ENCODE data around the gene SV2B. TPM values are rescaled to one million over a fixed set of nuclear protein-coding genes. Genes with fewer than 3 reads are reported as not detected.

Gene SV2B
- total RNA-seq, 1 experiment from 2014 or later, result 0.44 TPM

GRCh38 chr15:91228383-91228782 is 128.3 kb downstream of the SV2B start:
- Mint-ChIP-seq H3K36me3 (ENCODE audit: insufficient read depth, unreplicated experiment) (no peaks in the 10 kb centered on the region), H3K4me1 (ENCODE audit: insufficient read depth, unreplicated experiment) (no peaks in the 10 kb centered on the region), H3K27me3 (ENCODE audit: insufficient read depth, unreplicated experiment) (peaks cover 56% of the 10 kb centered on the region), H3K9me3 (ENCODE audit: unreplicated experiment) (no peaks in the 10 kb centered on the region), H3K4me3 (ENCODE audit: unreplicated experiment) (no peak overlapping the region), H3K27ac (ENCODE audit: low read depth, unreplicated experiment) (no peak overlapping the region)
- BruUV-seq (replicated peaks), result no TSS peak
- POLR2A ChIA-PET, result no interaction called here
- CTCF ChIA-PET, result interaction anchor here (1.2 to 5.4 kb wide), 2 partner anchors 43 to 172 kb away, joined by 3 to 109 read pairs; no protein-coding TSS in a partner anchor
- intact Hi-C loops (cut with micrococcal nuclease), result no loop called here
- DNase-seq (ENCODE audit: unreplicated experiment), result no peak
- TF ChIP-seq CTCF (IDR thresholded peaks at IDR 0.05; ENCODE audit: unreplicated experiment), result no peak

GRCh38 chr15:91228890-91229289 is 128.8 kb downstream of the SV2B start:
- no peak for TF ChIP-seq CTCF (IDR thresholded peaks at IDR 0.05; ENCODE audit: unreplicated experiment)
- Mint-ChIP-seq H3K4me3 (ENCODE audit: unreplicated experiment) (no peak overlapping the region), H3K36me3 (ENCODE audit: insufficient read depth, unreplicated experiment) (no peaks in the 10 kb centered on the region), H3K9me3 (ENCODE audit: unreplicated experiment) (no peaks in the 10 kb centered on the region), H3K27me3 (ENCODE audit: insufficient read depth, unreplicated experiment) (peaks cover 53% of the 10 kb centered on the region), H3K4me1 (ENCODE audit: insufficient read depth, unreplicated experiment) (no peaks in the 10 kb centered on the region), H3K27ac (ENCODE audit: low read depth, unreplicated experiment) (no peak overlapping the region)
- ChIA-PET POLR2A (no interaction called here), CTCF (interaction anchor here (5.4 kb wide), 1 partner anchor 172 kb away, joined by 109 read pairs; no protein-coding TSS in a partner anchor)
- BruUV-seq (replicated peaks), result no TSS peak
- intact Hi-C loops (cut with micrococcal nuclease), result no loop called here
- no peak for DNase-seq (ENCODE audit: unreplicated experiment)

GRCh38 chr15:91231703-91232102 is 131.6 kb downstream of the SV2B start:
- POLR2A ChIA-PET, result interaction anchor here (1.0 kb wide), 1 partner anchor 177 kb away, joined by 3 read pairs; no protein-coding TSS in a partner anchor
- CTCF ChIA-PET, result interaction anchor here (0.6 to 2.8 kb wide), 4 partner anchors 16 to 277 kb away, joined by 3 to 12 read pairs (median 7); partner anchors contain the start of gene RCCD1
- no peak for DNase-seq (ENCODE audit: unreplicated experiment)
- Mint-ChIP-seq H3K27ac (ENCODE audit: low read depth, unreplicated experiment) (no peak overlapping the region), H3K27me3 (ENCODE audit: insufficient read depth, unreplicated experiment) (peaks cover 63% of the 10 kb centered on the region), H3K4me1 (ENCODE audit: insufficient read depth, unreplicated experiment) (no peaks in the 10 kb centered on the region), H3K9me3 (ENCODE audit: unreplicated experiment) (no peaks in the 10 kb centered on the region), H3K36me3 (ENCODE audit: insufficient read depth, unreplicated experiment) (no peaks in the 10 kb centered on the region), H3K4me3 (ENCODE audit: unreplicated experiment) (no peak overlapping the region)
- BruUV-seq (replicated peaks), result no TSS peak
- TF ChIP-seq CTCF (IDR thresholded peaks at IDR 0.05; ENCODE audit: unreplicated experiment), result no peak
- intact Hi-C loops (cut with micrococcal nuclease), result no loop called here

- ChIA-PET POLR2A (no interaction called here), CTCF (interaction anchor here (1.0 to 2.1 kb wide), 3 partner anchors 9 to 279 kb away, joined by 5 to 9 read pairs (median 8); no protein-coding TSS in a partner anchor)
- Mint-ChIP-seq H3K4me3 (ENCODE audit: unreplicated experiment) (no peak overlapping the region), H3K36me3 (ENCODE audit: insufficient read depth, unreplicated experiment) (no peaks in the 10 kb centered on the region), H3K27ac (ENCODE audit: low read depth, unreplicated experiment) (no peak overlapping the region), H3K4me1 (ENCODE audit: insufficient read depth, unreplicated experiment) (no peaks in the 10 kb centered on the region), H3K27me3 (ENCODE audit: insufficient read depth, unreplicated experiment) (peaks cover 40% of the 10 kb centered on the region), H3K9me3 (ENCODE audit: unreplicated experiment) (no peaks in the 10 kb centered on the region)
- intact Hi-C loops (cut with micrococcal nuclease), result no loop called here
- no TSS peak for BruUV-seq (replicated peaks)
- no peak for DNase-seq (ENCODE audit: unreplicated experiment)
- no peak for TF ChIP-seq CTCF (IDR thresholded peaks at IDR 0.05; ENCODE audit: unreplicated experiment)
Observed at GRCh38 chr15:91234759-91235158, 134.7 kb downstream of the SV2B start.

Measured in MCF 10A (cell line).